Measurements from ENCODE around the gene DYRK4.

DYRK4 gene

DNA sequence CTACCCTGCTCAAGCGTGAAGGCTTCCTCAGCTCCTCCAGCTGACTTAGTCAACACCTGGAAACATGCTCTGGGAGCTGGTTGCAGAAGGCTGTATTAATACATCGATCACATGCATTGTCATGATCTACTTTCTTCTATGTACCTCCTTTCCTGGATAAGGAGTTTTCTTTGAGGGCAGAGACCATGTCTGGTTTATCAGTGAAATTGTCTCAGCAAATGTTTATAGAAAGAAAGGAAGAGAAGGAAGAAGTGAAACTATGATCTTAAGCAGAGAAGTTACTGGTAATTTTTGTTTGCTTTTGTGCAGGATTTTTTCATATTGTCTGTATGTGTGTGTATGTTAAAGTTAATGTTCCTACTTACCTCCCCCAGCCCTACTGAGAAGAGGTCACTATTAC lies 4.5 kb downstream of the DYRK4 start:
- no peak for DNase-seq

DNA sequence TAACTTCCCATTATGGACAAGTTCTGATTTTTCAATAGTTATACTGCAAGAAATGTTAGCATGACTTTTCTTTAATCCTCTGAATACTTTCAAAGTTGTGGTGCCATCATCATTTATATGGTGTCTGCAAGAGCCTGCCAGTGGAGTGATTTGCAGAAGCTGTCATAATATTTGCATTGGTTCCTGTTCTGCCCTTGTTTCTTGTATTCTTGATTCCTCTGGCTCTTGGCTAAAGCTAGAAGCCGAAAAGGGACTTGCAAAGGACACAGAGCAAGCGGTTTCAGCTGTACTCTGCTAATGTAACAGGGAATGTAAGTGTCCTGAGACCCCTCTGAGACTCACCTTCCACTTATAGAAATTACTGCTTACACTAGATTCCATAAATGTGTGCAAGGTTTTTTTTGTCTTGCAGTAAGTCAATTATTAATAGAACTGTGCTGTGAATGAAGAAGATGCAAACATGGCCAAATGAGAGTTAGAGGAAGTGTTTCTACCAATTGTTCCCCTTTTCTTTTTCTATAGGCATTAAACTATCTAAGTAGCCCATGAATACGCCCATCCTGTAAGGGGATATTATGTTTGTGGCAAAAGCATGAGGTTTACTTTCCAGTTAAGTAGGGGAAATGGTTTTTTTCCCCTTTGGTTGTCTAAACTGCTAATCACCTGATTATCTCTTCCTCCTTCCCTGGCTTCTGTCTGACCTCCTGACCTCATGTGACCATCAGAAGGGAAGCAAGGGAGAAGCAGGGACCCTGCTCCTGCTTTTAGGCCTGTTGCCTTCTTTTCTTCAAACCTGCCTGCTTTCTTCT lies 5.3 kb downstream of the DYRK4 start:
- DNase-seq: peak; percentile 32 to 52

DNA sequence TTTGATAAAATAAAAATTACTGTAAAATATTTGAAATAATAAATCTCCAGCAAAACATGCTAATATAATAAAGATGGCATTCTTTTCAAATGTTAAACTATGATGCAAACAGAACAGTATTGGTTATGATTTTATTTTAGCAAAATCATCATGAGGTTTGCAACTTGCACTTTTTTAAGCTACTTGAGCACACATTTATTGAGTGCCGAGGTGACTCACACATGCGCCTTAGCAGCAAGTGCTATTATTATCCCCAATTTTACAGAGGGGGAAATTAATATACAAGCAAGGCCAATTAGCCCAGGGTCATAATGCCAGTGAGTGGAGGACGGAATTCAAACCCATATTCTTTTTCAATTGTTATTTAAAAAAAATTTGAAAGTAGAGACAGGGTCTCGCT lies 7.3 kb downstream of the DYRK4 start:
- DNase-seq: no peak

DNA sequence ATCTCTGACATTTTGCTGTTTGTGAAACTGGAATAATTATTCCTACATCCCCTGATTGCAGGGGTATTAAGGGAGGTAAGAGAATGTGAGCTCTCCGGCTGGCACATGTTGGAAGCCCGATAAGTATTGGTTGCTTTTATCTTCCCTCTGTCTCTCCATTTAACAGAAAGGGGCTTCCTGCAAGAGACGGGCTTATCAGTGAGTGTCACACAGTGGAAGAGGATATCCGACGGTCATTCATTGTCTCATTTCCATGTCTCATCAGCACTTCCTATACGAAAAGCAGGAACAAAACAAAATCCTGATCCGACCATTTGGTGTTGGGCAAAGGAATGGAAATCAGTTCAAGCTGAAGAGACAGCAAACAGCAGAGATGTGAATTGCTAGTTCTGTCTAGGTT lies 10.7 kb downstream of the DYRK4 start:
- no peak for DNase-seq

DNA sequence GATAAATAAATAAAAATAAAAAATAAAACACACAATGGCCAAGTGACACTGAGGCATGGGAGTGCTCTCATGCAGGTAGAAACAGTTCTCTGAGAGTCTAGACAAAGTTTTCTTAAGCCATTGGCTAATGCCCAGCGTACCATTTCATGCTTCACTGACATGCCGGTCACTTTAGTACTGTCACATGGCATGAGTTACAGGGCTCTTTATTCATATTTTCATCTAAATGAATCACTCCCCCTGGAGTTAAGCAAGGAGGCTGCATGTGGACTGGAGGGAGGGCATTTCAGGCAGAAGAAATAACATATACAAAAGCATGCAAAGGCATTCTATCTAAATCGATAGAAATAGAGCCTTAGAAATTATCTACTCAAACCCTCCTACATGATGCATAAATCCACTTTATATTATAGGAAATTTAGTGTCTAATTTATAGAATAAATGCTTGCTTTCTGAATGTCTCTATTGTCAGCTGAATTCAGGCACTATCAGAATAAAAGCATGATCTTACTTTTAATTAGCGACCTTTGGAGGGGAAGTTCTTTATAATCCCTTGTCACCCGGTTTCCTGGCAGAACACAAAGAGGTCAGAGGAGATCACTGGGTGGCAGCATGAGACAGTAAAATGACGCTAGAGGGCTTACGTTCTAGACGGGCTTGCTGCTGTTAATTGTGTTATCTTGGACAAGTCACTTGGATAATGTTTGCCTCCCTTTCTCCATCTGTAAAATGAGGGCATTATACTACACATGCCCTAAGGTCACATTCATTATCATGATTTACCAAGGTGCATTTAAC lies 17.5 kb downstream of the DYRK4 start:
- peak; percentile 6 to 19 for DNase-seq

DNA sequence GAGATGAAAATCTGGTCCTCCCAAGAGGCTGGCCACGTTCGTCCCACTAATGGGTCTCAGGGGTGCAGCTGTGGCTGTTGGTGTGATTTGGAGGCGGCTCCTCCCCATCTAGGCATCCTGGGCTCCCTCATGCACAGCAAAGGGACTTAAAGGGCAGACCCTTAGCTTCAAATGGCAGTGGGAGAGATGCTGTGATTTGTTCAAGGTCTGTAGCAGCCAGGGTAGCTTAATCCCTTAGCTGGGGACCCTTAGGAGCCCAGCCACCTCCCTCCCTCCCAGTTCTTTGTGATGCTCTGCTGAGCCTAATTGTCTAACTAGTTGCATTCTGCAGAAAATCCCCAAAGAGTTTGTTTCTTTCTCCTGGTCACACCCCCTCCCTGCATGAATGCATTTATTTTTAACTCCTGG lies 18.3 kb downstream of the DYRK4 start:
- DNase-seq: no peak

DNA sequence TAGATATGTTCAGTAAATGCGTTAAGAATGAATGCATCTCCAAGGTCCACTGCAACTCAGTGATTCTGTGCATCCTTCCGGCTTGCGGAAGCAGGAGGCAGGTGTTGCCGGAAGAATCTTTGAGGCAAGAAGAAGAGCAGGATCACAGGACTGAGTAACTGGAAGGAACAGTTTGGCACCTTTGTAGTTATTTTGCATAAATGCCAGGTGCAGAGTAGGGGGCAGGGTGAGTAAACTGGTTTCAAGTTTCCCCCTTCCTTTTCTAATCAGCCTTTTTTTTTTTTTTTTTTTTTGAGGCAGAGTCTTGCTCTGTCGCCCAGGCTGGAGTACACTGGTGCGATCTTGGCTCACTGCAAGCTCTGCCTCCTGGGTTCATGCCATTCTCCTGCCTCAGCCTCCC lies 22.3 kb downstream of the DYRK4 start:
- DNase-seq: no peak

DNA sequence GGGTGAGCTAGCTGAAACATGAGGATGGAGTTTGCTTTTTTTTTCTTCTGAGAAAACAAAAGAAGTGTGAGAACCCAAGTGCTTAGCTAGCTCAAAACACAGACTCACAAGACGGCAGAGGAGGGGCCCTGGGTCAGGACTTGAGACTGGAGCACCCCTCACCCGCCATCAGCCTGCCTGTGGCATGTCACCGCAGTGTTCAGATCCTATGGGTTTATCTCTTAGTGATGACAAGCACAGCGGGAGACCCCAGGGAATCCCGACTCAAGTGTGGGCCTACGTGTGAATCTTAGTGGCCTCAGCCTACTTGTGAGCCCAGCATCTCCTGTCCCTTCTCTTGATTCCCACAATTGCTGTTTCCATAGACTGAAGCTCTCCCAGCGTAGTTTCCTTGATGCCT lies 22.9 kb downstream of the DYRK4 start:
- DNase-seq: no peak

DNA sequence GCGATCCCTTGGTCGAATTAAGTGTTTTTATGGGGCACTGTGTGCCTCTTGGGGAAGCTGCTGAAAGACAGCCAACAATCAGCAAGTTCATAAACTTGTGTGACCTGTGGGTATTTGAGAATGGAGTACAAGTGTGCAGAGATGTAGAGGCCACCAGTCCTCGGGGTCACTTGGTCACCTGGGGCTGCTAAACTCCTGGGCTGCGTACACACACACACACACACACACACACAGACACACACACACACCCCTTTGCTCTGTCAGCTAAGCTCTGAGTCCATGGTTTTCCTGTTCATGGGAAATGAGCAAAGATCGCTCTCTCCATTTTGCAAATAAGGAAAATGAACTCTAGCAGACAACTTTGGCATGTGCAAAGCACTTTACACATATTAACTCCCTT lies 24.5 kb downstream of the DYRK4 start:
- DNase-seq: no peak

DNA sequence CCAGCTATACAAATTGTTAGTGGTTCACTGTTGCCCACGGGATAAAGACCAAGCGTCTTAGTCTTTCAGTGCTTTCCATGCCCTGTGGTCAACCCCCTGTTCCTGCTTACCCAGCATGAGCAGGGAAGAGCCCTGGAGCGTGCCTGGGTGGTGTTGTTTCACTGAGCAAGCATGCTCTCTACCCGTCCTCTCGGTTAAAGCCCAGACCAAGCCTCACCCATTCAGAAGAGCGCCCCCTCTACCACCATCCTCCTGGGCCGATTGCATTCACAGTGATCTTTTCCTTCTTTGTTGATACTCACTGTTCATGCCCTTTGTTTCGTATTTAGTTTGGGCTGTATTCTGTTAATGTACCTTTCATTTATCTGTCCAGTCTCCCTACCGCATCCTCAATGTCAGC lies 25.1 kb downstream of the DYRK4 start:
- DNase-seq: no peak

DNA sequence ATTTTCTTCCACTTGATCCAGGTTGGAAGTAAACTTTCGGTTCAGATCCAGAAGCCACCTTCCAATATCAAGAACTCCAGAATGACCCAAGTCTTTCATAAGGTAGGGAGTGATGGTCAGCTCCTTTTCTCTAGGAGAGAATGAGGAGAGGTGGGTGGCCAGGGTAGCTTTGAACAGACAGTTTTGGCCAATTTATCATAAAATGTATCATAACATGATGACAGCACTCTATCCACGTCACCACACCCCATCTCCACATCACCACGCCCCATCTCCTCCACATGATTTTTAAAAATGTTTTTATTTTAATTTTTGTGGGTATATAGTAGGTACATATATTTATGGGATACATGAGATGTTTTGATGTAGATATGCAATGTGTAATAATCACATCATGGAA lies 26.9 kb downstream of the DYRK4 start:
- no peak for DNase-seq

DNA sequence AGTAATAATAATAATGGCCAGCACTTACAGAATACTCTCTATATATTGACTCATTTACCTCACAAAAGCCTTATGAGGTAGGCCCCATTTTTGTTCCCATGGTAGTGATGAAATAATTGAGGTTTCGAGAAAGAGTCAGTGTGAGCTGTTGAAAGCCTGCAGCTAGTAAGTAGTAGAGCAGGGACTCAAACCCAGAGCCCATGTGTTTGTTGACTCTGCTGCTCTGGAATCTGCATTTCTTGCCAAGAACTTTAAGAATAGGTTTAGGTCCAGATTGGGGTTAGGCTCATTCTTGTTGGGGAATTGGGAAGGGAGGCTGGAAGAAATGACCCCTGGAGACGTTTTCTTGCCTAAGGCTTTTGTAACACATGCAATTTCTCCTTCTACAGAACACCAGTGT lies 27.9 kb downstream of the DYRK4 start:
- DNase-seq: no peak

DNA sequence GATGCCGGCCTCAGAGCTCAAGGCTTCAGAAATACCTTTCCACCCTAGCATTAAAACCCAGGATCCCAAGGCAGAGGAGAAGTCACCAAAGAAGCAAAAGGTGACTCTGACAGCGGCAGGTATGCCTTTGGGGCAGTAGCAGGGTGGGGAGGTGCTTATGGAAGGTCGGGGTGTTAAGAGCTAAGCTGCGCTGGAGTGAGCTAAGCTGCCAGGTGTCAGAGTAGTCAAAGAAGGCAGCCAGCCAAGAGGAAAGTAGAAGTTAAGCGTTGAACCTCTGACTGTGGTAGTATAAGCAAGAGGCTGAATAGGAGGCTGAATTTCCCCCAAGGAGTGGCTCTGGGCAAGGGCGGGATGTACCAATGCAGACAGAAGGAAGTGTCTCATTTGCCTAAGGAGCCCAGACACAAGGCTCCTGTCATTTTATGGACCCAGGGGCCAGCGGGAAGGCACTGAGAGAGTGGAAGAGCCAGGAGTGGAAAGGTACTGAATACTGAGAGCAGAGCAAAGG lies 29.2 kb downstream of the DYRK4 start:
- DNase-seq: no peak

DNA sequence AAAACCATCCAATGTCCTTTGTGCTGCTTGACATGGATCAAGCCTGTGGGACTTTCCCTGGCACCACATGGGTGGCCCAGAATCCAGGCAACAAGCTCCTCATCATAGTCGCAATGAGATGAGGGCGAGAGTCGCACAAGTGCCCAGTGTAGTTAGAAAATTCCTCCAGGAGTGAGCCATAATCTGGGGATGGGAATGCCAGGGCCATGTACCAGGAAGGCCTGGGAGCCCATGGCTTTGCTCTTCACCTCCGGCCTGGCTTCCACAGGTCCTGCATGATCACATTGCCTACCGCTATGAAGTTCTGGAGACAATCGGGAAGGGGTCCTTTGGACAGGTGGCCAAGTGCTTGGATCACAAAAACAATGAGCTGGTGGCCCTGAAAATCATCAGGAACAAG lies 33.9 kb downstream of the DYRK4 start:
- DNase-seq: no peak

DNA sequence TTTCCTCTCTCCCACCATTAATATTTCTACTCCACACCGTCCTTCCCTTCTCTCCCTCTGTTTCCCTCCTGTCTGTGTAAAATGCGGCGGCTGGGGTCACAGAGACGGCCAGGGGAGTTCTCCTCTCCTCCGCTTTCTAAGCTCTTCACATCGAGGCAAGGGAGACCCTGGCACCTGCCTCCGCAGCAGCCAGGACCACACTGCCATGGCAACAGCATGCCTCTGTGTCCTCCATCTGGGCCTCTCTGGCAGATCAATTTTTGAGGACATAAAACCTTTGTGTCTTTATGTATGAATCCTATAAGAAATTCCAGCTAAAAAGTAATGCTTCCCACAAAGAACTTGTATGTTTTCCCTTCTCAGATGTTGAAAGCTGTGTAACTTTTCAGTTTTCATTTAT lies 41.4 kb downstream of the DYRK4 start:
- DNase-seq: no peak

DNA sequence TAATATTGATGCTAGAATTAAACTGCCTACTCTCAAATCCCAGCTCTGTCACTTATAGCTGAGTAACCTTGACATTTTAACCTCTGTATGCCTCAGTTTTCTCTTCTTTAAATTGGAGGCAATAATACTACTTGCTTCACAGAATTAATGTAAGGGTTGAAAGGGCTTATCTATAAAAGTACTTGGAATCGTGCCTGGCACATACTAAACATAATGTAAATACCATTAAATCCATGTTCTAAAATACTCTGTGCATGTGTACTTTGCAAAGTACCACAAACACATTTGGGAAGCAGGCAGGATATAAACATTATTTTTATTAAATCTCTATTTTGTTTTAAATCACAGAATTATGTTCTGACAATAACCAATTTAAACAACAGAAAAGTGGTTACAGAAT lies 41.9 kb downstream of the DYRK4 start:
- no peak for DNase-seq

DNA sequence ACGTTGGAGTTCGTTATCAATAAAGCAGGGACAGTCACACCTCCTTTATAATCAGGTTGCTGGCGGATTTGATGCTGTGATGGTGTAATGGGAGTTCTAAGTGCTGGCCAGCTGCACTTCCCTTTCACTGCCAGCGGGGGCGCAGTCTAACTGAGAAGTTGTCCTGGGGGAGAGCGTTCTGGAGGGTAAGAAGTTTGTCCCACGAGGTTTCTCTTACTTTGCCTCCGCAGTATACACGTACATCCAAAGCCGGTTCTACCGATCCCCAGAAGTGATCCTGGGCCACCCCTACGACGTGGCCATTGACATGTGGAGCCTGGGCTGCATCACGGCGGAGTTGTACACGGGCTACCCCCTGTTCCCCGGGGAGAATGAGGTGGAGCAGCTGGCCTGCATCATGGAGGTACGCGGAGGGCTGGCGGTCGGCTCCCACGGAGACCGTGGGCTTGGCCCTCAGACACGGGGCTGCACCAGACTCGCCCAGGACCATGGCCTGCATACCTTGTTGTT lies 42.7 kb downstream of the DYRK4 start:
- DNase-seq: peak; percentile 75

DNA sequence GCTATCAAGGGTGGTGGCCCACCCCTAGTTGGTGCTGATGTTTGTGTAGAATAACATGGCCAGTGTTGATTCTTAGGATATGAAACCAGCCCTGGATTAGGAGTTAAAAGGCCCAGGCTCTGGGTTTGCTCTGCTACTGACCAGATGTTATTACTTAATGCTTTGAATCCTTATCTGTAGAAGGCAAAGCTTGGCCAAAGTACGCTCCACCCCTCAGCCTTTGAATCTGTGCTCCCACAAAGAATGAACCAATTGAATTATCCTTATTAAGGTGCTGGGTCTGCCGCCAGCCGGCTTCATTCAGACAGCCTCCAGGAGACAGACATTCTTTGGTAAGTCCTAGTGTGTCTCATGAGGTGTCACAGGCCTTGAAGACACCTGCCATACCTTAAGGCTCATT lies 45.0 kb downstream of the DYRK4 start:
- no peak for DNase-seq

DNA sequence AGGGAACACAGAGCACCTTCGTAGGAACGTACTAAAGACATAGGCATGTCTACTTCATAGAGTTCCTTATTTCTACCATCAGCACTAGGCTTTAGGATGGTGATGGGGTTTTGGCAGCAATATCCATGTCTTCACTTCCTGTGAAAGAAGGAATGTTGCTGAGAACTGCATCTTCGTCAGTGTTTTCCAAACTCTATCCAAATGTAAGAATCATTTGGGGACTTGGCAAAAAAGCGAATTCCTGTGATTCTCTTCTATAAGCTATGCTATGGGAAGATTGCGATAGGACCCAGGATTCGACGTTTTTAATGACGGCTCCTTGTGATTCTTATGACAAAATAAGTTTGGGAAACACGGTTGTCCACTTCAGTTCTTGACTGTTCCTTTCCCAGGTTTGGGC lies 47.1 kb downstream of the DYRK4 start:
- DNase-seq: no peak

DNA sequence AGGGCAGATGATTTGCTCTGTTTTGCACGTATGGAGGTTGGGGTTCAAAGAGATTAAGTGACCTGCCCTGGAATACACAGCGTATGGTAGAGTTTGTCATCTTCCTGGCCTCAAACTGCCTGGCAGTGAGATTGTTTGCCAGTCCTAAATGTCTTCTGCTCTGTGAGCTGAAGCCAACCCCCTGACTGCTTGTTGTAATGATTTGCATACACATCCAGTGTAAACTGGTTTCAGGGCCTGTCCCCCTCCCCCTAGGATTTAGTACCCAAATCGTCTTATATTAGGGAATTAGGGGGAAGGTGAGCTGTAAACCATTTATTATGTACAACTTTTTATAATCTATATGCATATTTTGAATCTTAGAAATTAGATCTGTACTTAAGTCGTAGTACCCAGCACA lies 48.5 kb downstream of the DYRK4 start:
- no peak for DNase-seq

DNA sequence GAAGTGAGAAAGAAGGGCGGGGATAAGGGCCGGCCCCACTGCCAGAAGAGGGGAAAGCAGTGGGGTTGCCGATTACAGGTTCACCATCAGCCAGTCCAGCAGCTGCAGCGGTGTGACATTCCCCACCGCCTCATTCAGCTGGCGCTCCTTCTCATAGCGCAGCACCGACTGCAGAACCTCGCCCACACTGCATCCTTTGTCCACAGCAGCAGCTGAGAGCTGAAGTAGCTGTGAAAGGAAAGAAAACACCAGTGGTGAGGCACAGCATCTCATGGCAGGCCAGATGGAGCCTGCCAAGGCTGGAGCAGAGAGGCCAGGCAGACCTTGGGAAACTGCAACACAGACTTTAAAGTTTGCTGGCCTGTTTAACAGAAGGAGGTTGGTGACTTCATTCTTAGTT lies 53.7 kb downstream of the DYRK4 start:
- DNase-seq: no peak

DNA sequence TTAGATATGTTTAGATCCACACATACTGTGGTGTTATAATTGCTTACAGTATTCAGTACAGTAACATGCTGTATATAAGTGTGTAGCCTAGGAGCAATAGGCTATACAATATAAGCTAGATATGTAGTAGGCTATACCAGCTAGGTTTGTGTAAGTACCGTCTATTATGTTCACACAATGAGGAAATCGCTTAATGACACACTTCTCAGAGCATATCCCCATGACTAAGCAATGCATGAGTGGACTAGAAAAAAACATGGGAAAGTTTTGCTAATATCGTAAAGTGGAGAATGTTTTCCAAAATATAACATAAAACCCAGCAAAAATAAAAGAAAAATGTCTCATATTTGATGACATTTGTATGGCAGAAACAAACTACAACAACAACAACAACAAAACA lies 59.5 kb downstream of the DYRK4 start:
- DNase-seq: no peak

DNA sequence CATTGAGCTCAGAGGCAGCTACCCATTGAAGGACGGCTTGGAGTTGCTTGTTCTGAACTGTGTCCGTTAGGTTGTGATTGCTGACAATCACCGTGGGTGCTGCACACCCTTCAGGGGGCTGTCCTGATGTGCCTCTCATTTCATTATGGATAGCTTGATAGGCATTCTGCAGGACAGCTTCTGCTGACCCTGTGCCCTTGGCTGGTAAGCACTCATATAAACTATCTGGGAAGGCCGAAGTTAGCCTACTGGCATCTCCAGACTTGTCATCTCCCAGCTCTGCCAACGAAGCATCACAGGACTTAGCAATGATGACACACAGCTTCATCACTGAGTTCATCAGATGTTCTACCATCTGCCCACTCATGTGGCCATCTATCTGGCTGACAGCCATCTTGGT lies 64.5 kb downstream of the DYRK4 start:
- DNase-seq: no peak

DNA sequence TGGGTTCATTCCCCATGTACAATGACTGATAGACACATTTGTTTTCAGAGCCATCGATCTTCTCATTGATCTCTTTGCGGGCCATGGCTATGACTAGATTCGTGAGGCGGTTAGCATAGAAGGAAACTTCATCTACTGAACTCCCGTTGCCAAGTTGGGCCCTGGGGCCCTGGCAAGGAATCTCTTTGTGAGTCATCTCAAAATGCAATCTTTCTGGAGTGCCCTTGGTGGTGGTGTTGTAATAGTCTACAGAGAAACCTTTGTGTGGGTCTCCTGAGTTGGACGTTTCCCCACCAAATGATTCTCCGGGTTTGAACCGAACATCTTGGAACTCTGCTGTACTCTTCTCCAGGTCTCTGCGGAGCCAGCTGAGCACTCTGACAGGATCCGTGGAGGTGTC lies 66.4 kb downstream of the DYRK4 start:
- DNase-seq: no peak
